Measurements from ENCODE around the gene RPL6. TPM values are rescaled to one million over a fixed set of nuclear protein-coding genes. Genes with fewer than 3 reads are reported as not detected.
"Not testable (repeated sequence)": the region's sequence is repeated elsewhere in the genome, so short reads cannot be mapped to it uniquely, and the experiment has no call there.

RPL6 gene
- total and polyA plus RNA-seq, 4 donors, result 182 to 610 (median 522) TPM

DNA sequence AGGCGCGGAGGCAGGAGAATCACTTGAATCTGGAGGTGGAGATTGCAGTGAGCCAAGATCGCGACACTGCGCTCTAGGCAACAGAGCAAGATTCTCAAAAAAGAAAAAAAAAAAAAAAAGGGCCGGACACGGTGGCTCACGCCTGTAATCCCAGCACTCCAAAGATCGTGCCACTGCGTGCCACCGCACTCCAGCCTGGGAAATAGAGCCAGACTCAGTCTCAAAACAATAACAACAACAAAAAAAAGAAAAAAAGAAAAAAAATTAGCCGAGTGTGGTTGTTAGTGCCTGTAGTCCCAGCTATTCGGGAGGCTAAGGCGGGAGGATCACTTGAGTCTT lies 470 bp upstream of the RPL6 start:
- WGBS, result 94% methylated on average over 14 of the region's 14 CpGs
- H3K27ac ChIP-seq (ENCODE audit: low read depth in 1 of 2, low read length in 2 of 2), result no peak overlapping the region
- H3K27me3 ChIP-seq (ENCODE audit: control insufficient read depth in 4 of 4, insufficient read depth in 4 of 4, low read length in 3 of 4), result no peaks in the 10 kb centered on the region

DNA sequence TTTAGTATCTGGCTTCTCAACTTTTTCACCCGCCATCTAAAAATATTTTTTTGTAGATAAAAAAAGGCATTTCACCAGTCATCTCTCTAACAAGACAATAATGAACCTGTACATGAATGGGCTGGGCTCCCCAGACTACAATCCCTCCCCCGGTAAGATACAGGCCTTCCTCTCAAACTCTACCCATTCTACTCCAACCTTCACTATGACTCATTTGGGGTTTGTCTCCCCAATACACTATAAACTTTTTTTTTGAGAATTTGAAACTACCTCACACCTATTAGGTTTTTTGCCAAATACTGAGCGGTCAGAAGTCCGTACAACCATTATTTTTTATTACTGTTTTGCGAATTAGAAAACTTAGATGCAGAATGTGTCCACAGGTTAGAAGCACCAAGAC lies 784 bp downstream of the RPL6 start:
- 25% methylated on average over 5 of the region's 5 CpGs for WGBS
- Histone ChIP-seq H3K27ac (ENCODE audit: low read depth in 1 of 2, low read length in 2 of 2) (peak overlapping the region; percentile 74 to 95), H3K4me1 (ENCODE audit: control insufficient read depth in 4 of 4, insufficient read depth in 4 of 4, low read length in 3 of 4) (peaks cover 2 to 16% (median 10%) of the 10 kb centered on the region in 4 donors), H3K9me3 (ENCODE audit: control insufficient read depth in 4 of 4, low read length in 3 of 4) (no peaks in the 10 kb centered on the region), H3K36me3 (ENCODE audit: control insufficient read depth in 4 of 4, insufficient read depth in 3 of 4, low read depth in 1 of 4, low read length in 3 of 4) (peaks cover 10 to 42% (median 39%) of the 10 kb centered on the region in 4 donors), H3K4me3 (ENCODE audit: low read depth in 1 of 3, low read length in 3 of 3) (peak overlapping the region; percentile 74 to 99 (median 75)), H3K27me3 (ENCODE audit: control insufficient read depth in 4 of 4, insufficient read depth in 4 of 4, low read length in 3 of 4) (no peaks in the 10 kb centered on the region), H3K9ac (ENCODE audit: low read depth in 1 of 2, low read length in 2 of 2) (peak overlapping the region; percentile 76 to 86)
- TF ChIP-seq JUND (IDR thresholded peaks at IDR 0.05), result no peak
- TF ChIP-seq NR2F2 (IDR thresholded peaks at IDR 0.05), result no peak
- TF ChIP-seq, protein P1, sequence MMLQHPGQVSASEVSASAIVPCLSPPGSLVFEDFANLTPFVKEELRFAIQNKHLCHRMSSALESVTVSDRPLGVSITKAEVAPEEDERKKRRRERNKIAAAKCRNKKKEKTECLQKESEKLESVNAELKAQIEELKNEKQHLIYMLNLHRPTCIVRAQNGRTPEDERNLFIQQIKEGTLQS (IDR thresholded peaks at IDR 0.05), result no peak
- no peak for TF ChIP-seq HNF4A (conservative IDR thresholded peaks at IDR 0.05)
- no peak for TF ChIP-seq EGR1 (IDR thresholded peaks at IDR 0.05; ENCODE audit: low read depth in 2 of 2)
- no peak for TF ChIP-seq YY1 (IDR thresholded peaks at IDR 0.05)
- DNase-seq (ENCODE audit: low spot score), result no peak

More for the DNA sequence above, 470 bp upstream of the RPL6 start:
- no peaks in the 10 kb centered on the region for H3K9me3 ChIP-seq (ENCODE audit: control insufficient read depth in 4 of 4, low read length in 3 of 4)
- TF ChIP-seq, protein P1 (IDR thresholded peaks at IDR 0.05), result no peak
- TF ChIP-seq, protein P2, sequence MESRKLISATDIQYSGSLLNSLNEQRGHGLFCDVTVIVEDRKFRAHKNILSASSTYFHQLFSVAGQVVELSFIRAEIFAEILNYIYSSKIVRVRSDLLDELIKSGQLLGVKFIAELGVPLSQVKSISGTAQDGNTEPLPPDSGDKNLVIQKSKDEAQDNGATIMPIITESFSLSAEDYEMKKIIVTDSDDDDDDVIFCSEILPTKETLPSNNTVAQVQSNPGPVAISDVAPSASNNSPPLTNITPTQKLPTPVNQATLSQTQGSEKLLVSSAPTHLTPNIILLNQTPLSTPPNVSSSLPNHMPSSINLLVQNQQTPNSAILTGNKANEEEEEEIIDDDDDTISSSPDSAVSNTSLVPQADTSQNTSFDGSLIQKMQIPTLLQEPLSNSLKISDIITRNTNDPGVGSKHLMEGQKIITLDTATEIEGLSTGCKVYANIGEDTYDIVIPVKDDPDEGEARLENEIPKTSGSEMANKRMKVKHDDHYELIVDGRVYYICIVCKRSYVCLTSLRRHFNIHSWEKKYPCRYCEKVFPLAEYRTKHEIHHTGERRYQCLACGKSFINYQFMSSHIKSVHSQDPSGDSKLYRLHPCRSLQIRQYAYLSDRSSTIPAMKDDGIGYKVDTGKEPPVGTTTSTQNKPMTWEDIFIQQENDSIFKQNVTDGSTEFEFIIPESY (IDR thresholded peaks at IDR 0.05), result no peak
- no peak for TF ChIP-seq NR2F2 (IDR thresholded peaks at IDR 0.05)
- TF ChIP-seq, protein P3, sequence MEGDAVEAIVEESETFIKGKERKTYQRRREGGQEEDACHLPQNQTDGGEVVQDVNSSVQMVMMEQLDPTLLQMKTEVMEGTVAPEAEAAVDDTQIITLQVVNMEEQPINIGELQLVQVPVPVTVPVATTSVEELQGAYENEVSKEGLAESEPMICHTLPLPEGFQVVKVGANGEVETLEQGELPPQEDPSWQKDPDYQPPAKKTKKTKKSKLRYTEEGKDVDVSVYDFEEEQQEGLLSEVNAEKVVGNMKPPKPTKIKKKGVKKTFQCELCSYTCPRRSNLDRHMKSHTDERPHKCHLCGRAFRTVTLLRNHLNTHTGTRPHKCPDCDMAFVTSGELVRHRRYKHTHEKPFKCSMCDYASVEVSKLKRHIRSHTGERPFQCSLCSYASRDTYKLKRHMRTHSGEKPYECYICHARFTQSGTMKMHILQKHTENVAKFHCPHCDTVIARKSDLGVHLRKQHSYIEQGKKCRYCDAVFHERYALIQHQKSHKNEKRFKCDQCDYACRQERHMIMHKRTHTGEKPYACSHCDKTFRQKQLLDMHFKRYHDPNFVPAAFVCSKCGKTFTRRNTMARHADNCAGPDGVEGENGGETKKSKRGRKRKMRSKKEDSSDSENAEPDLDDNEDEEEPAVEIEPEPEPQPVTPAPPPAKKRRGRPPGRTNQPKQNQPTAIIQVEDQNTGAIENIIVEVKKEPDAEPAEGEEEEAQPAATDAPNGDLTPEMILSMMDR (IDR thresholded peaks at IDR 0.05; ENCODE audit: low read depth, low read length, missing input control), result no peak
- TF ChIP-seq HNF4A (conservative IDR thresholded peaks at IDR 0.05), result no peak
- no peak for TF ChIP-seq FOXA2 (IDR thresholded peaks at IDR 0.05)
- no peak for TF ChIP-seq RXRA (IDR thresholded peaks at IDR 0.05)
- TF ChIP-seq SP1 (IDR thresholded peaks at IDR 0.05), result no peak
- TF ChIP-seq JUND (IDR thresholded peaks at IDR 0.05), result no peak
- no peak for TF ChIP-seq GABPA (IDR thresholded peaks at IDR 0.05 in 1 of 2, conservative IDR thresholded peaks at IDR 0.05 in 1 of 2)
- no peak for TF ChIP-seq TAF1 (conservative IDR thresholded peaks at IDR 0.05)
- TF ChIP-seq HNF4G (IDR thresholded peaks at IDR 0.05), result no peak
- TF ChIP-seq, protein P4, sequence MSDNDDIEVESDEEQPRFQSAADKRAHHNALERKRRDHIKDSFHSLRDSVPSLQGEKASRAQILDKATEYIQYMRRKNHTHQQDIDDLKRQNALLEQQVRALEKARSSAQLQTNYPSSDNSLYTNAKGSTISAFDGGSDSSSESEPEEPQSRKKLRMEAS (IDR thresholded peaks at IDR 0.05), result no peak
- no peak for TF ChIP-seq YY1 (IDR thresholded peaks at IDR 0.05)
- TF ChIP-seq EGR1 (IDR thresholded peaks at IDR 0.05; ENCODE audit: low read depth in 2 of 2), result no peak
- no peak for TF ChIP-seq FOXA1 (IDR thresholded peaks at IDR 0.05)
- H3K9ac ChIP-seq (ENCODE audit: low read depth in 1 of 2, low read length in 2 of 2), result no peak overlapping the region
- peaks cover 10 to 34% (median 32%) of the 10 kb centered on the region in 4 donors for H3K36me3 ChIP-seq (ENCODE audit: control insufficient read depth in 4 of 4, insufficient read depth in 3 of 4, low read depth in 1 of 4, low read length in 3 of 4)
- DNase-seq (ENCODE audit: low spot score), result no peak
- H3K4me3 ChIP-seq (ENCODE audit: low read depth in 1 of 3, low read length in 3 of 3), result peak overlapping the region in 1 of 3 donors; percentile 99
- H3K4me1 ChIP-seq (ENCODE audit: control insufficient read depth in 4 of 4, insufficient read depth in 4 of 4, low read length in 3 of 4), result peaks cover 2 to 26% (median 20%) of the 10 kb centered on the region in 4 donors

DNA sequence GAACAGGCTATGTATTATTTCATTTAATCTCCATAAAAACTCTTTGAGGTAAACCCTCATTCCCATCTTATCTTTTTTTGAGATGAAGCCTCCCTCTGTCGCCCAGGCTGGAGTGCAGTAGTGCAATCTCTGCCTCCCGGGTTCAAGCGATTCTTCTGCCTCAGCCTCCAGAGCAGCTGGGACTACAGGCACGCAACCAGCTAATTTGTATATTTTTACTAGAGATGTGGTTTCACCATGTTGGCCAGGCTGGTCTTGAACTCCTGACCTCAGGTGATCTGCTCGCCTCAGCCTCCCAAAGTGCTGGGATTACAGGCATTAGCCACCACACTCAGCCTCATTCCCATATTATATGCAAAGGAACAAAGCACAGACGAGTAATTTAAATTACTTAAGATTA lies 1.7 kb downstream of the RPL6 start:
- Histone ChIP-seq H3K4me1 (ENCODE audit: control insufficient read depth in 4 of 4, insufficient read depth in 4 of 4, low read length in 3 of 4) (peaks cover 2 to 16% (median 10%) of the 10 kb centered on the region in 4 donors), H3K9ac (ENCODE audit: low read depth in 1 of 2, low read length in 2 of 2) (peak overlapping the region in 1 of 2 donors; percentile 41), H3K36me3 (ENCODE audit: control insufficient read depth in 4 of 4, insufficient read depth in 3 of 4, low read depth in 1 of 4, low read length in 3 of 4) (peaks cover 10 to 42% (median 39%) of the 10 kb centered on the region in 4 donors)
- WGBS, result 88% methylated on average over 6 of the region's 6 CpGs
- not testable (repeated sequence) for H3K4me3 ChIP-seq (ENCODE audit: low read depth in 1 of 3, low read length in 3 of 3); H3K9me3 ChIP-seq (ENCODE audit: control insufficient read depth in 4 of 4, low read length in 3 of 4); H3K27ac ChIP-seq (ENCODE audit: low read depth in 1 of 2, low read length in 2 of 2); H3K27me3 ChIP-seq (ENCODE audit: control insufficient read depth in 4 of 4, insufficient read depth in 4 of 4, low read length in 3 of 4); DNase-seq (ENCODE audit: low spot score)
